Measurements from ENCODE around the gene TSPAN31.

TSPAN31 gene

GRCh38 chr12:57698414-57698813 is 46.4 kb upstream of the TSPAN31 start:
- TF ChIP-seq ZFP3 (CRISPR knock-in tag; IDR thresholded peaks at IDR 0.05) (no peak), ZNF565 (CRISPR knock-in tag; conservative IDR thresholded peaks at IDR 0.05; ENCODE audit: low read depth) (no peak), GLIS3 (CRISPR knock-in tag; IDR thresholded peaks at IDR 0.05) (no peak), BACH2 (CRISPR knock-in tag; IDR thresholded peaks at IDR 0.05; ENCODE audit: borderline replicate concordance) (no peak), ARNTL (CRISPR knock-in tag; IDR thresholded peaks at IDR 0.05; ENCODE audit: borderline replicate concordance, low read depth) (no peak), ESRRG (CRISPR knock-in tag; IDR thresholded peaks at IDR 0.05) (no peak)
- TF ChIP-seq, protein P1, sequence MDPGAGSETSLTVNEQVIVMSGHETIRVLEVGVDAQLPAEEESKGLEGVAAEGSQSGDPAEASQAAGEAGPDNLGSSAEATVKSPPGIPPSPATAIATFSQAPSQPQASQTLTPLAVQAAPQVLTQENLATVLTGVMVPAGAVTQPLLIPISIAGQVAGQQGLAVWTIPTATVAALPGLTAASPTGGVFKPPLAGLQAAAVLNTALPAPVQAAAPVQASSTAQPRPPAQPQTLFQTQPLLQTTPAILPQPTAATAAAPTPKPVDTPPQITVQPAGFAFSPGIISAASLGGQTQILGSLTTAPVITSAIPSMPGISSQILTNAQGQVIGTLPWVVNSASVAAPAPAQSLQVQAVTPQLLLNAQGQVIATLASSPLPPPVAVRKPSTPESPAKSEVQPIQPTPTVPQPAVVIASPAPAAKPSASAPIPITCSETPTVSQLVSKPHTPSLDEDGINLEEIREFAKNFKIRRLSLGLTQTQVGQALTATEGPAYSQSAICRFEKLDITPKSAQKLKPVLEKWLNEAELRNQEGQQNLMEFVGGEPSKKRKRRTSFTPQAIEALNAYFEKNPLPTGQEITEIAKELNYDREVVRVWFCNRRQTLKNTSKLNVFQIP (CRISPR knock-in tag; IDR thresholded peaks at IDR 0.05; ENCODE audit: borderline replicate concordance, low read depth) = no peak

GRCh38 chr12:57700317-57700716 is 44.5 kb upstream of the TSPAN31 start:
- ATAC-seq = no peak
- no peak for TF ChIP-seq OSR1 (CRISPR knock-in tag; IDR thresholded peaks at IDR 0.05)
- no peak for TF ChIP-seq ESRRG (CRISPR knock-in tag; IDR thresholded peaks at IDR 0.05)
- TF ChIP-seq ZNF565 (CRISPR knock-in tag; conservative IDR thresholded peaks at IDR 0.05; ENCODE audit: low read depth) = no peak
- TF ChIP-seq, protein P1 (CRISPR knock-in tag; IDR thresholded peaks at IDR 0.05; ENCODE audit: borderline replicate concordance, low read depth) = no peak
- no peak for TF ChIP-seq PPARA (CRISPR knock-in tag; IDR thresholded peaks at IDR 0.05; ENCODE audit: borderline replicate concordance)
- no peak for TF ChIP-seq ZNF8 (CRISPR knock-in tag; IDR thresholded peaks at IDR 0.05)
- TF ChIP-seq, protein P2, sequence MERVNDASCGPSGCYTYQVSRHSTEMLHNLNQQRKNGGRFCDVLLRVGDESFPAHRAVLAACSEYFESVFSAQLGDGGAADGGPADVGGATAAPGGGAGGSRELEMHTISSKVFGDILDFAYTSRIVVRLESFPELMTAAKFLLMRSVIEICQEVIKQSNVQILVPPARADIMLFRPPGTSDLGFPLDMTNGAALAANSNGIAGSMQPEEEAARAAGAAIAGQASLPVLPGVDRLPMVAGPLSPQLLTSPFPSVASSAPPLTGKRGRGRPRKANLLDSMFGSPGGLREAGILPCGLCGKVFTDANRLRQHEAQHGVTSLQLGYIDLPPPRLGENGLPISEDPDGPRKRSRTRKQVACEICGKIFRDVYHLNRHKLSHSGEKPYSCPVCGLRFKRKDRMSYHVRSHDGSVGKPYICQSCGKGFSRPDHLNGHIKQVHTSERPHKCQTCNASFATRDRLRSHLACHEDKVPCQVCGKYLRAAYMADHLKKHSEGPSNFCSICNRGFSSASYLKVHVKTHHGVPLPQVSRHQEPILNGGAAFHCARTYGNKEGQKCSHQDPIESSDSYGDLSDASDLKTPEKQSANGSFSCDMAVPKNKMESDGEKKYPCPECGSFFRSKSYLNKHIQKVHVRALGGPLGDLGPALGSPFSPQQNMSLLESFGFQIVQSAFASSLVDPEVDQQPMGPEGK (CRISPR knock-in tag; IDR thresholded peaks at IDR 0.05; ENCODE audit: borderline replicate concordance) = no peak
- no peak for TF ChIP-seq RARB (CRISPR knock-in tag; IDR thresholded peaks at IDR 0.05)
- no peak for TF ChIP-seq SNAI2 (CRISPR knock-in tag; IDR thresholded peaks at IDR 0.05)
- TF ChIP-seq, protein P3, sequence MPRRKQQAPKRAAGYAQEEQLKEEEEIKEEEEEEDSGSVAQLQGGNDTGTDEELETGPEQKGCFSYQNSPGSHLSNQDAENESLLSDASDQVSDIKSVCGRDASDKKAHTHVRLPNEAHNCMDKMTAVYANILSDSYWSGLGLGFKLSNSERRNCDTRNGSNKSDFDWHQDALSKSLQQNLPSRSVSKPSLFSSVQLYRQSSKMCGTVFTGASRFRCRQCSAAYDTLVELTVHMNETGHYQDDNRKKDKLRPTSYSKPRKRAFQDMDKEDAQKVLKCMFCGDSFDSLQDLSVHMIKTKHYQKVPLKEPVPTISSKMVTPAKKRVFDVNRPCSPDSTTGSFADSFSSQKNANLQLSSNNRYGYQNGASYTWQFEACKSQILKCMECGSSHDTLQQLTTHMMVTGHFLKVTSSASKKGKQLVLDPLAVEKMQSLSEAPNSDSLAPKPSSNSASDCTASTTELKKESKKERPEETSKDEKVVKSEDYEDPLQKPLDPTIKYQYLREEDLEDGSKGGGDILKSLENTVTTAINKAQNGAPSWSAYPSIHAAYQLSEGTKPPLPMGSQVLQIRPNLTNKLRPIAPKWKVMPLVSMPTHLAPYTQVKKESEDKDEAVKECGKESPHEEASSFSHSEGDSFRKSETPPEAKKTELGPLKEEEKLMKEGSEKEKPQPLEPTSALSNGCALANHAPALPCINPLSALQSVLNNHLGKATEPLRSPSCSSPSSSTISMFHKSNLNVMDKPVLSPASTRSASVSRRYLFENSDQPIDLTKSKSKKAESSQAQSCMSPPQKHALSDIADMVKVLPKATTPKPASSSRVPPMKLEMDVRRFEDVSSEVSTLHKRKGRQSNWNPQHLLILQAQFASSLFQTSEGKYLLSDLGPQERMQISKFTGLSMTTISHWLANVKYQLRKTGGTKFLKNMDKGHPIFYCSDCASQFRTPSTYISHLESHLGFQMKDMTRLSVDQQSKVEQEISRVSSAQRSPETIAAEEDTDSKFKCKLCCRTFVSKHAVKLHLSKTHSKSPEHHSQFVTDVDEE (CRISPR knock-in tag; IDR thresholded peaks at IDR 0.05) = no peak

More at GRCh38 chr12:57698414-57698813, 46.4 kb upstream of the TSPAN31 start:
- ATAC-seq = no peak

DNA sequence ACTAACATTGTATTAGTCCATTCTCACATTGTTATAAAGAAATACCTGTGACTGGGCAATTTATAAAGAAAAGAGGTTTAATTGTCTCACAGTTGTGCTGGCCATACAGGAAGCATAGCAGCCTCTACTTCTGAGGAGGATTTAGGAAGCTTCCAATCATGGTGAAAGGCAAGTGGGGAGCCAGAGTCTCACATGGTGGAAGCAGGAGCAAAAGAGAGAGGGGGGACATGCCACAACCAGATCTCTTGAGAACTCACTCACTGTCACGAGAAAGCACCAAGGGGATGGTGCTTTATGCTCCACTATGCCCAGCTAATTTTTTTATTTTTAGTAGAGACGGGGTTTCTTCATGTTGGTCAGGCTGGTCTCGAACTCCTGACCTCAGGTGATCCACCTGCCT is 37.6 kb upstream of the TSPAN31 start:
- no peak for TF ChIP-seq OSR1 (CRISPR knock-in tag; IDR thresholded peaks at IDR 0.05)
- no peak for TF ChIP-seq CSDC2 (CRISPR knock-in tag; IDR thresholded peaks at IDR 0.05)
- TF ChIP-seq, protein P2 (CRISPR knock-in tag; IDR thresholded peaks at IDR 0.05; ENCODE audit: borderline replicate concordance) = no peak
- TF ChIP-seq SNAI2 (CRISPR knock-in tag; IDR thresholded peaks at IDR 0.05) = no peak
- TF ChIP-seq CREB5 (CRISPR knock-in tag; IDR thresholded peaks at IDR 0.05; ENCODE audit: low read depth) = no peak
- no peak for TF ChIP-seq TOX (CRISPR knock-in tag; IDR thresholded peaks at IDR 0.05; ENCODE audit: borderline replicate concordance)
- no peak for TF ChIP-seq PPARA (CRISPR knock-in tag; IDR thresholded peaks at IDR 0.05; ENCODE audit: borderline replicate concordance)
- TF ChIP-seq ZNF8 (CRISPR knock-in tag; IDR thresholded peaks at IDR 0.05) = no peak
- TF ChIP-seq TCF4 (CRISPR knock-in tag; IDR thresholded peaks at IDR 0.05; ENCODE audit: borderline replicate concordance) = no peak
- TF ChIP-seq CSRNP3 (CRISPR knock-in tag; IDR thresholded peaks at IDR 0.05) = no peak
- no peak for ATAC-seq

Measured in SK-N-SH treated with all-trans-retinoic acid at 6 μM for 48 hours (cell line).